Stimulated activated CD4-positive, alpha-beta T cell treated with anti-CD3 and anti-CD28 coated beads, Interleukin-2, amount 100 ng/mL, for 24 hours (primary cell): ENCODE results near the gene NPL.

ENCODE experiments used
- DNase-seq, 2 donors: peaks; one replicate each; pipeline ENCODE4 v3.0.0-alpha.2; 2020

Gene NPL

GRCh38 chr1:182789138-182790076 lies at the start of gene NPL:
Gene NPL (plus strand): TSS chr1:182789773. CDS start chr1:182794372, 4,599 bp downstream.
- DNase-seq: peak; percentile 83 to 85

- DNase-seq: no peak
These were observed 49.5 kb upstream of the NPL start for GRCh38 chr1:182740120-182740519.

GRCh38 chr1:182742780-182743179 lies 46.8 kb upstream of the NPL start:
- DNase-seq: no peak

GRCh38 chr1:182752077-182752988 lies 37.2 kb upstream of the NPL start:
- DNase-seq: no peak

- no peak for DNase-seq
These were observed 35.5 kb upstream of the NPL start for GRCh38 chr1:182754087-182754486.

- DNase-seq: no peak
These were observed 34.8 kb upstream of the NPL start for GRCh38 chr1:182754543-182755314.

GRCh38 chr1:182755632-182756031 lies 33.9 kb upstream of the NPL start:
- DNase-seq: no peak

- DNase-seq: no peak
These were observed 33.1 kb upstream of the NPL start for GRCh38 chr1:182756423-182756822.

GRCh38 chr1:182761396-182762395 lies 27.9 kb upstream of the NPL start:
- DNase-seq: no peak

- no peak for DNase-seq
These were observed 27.0 kb upstream of the NPL start for GRCh38 chr1:182762536-182762935.

- no peak for DNase-seq
These were observed 25.4 kb upstream of the NPL start for GRCh38 chr1:182764029-182764727.

GRCh38 chr1:182765391-182765790 lies 24.2 kb upstream of the NPL start:
- DNase-seq: no peak

- DNase-seq: no peak
These were observed 23.5 kb upstream of the NPL start for GRCh38 chr1:182766050-182766449.

GRCh38 chr1:182766881-182767645 lies 22.5 kb upstream of the NPL start:
- DNase-seq: no peak

GRCh38 chr1:182768963-182769362 lies 20.6 kb upstream of the NPL start:
- DNase-seq: no peak

- no peak for DNase-seq
These were observed 19.3 kb upstream of the NPL start for GRCh38 chr1:182770232-182770631.

GRCh38 chr1:182771187-182771984 lies 18.2 kb upstream of the NPL start:
- no peak for DNase-seq

GRCh38 chr1:182777386-182777785 lies 12.2 kb upstream of the NPL start:
- no peak for DNase-seq

GRCh38 chr1:182778862-182779261 lies 10.7 kb upstream of the NPL start:
- DNase-seq: no peak
